Ishikawa (cell line): Measurements from ENCODE around the gene COL23A1.

ENCODE experiments used
- CEBPB ChIP-seq: IDR thresholded peaks from 2 replicates; pipeline ENCODE4 v1.6.1; 2012
- CREB1 ChIP-seq: IDR thresholded peaks from 2 replicates; pipeline ENCODE4 v1.6.1; 2012; ENCODE audit warnings: low read depth
- EGR1 ChIP-seq: IDR thresholded peaks from 2 replicates; pipeline ENCODE4 v1.6.1; 2012
- EP300 ChIP-seq: IDR thresholded peaks from 2 replicates; pipeline ENCODE4 v1.6.1; 2012; ENCODE audit warnings: borderline replicate concordance
- NFIC ChIP-seq: IDR thresholded peaks from 2 replicates; pipeline ENCODE4 v1.6.1; 2012
- RAD21 ChIP-seq: IDR thresholded peaks from 2 replicates; pipeline ENCODE4 v1.6.1; 2012; ENCODE audit warnings: low read depth
- REST ChIP-seq: IDR thresholded peaks from 2 replicates; pipeline ENCODE4 v1.6.1; 2012; ENCODE audit warnings: low read depth, mild to moderate bottlenecking
- TAF1 ChIP-seq: IDR thresholded peaks from 2 replicates; pipeline ENCODE4 v1.6.1; 2012; ENCODE audit warnings: low read depth, mild to moderate bottlenecking
- TEAD4 ChIP-seq: IDR thresholded peaks from 2 replicates; pipeline ENCODE4 v1.6.1; 2012
- YY1 ChIP-seq: IDR thresholded peaks from 2 replicates; pipeline ENCODE4 v1.6.1; 2012; ENCODE audit warnings: low read depth
- TF ChIP-seq, protein P1 (sequence below): IDR thresholded peaks from 2 replicates; pipeline ENCODE4 v1.6.1; 2012
- TF ChIP-seq, protein P2 (sequence below): IDR thresholded peaks from 2 replicates; pipeline ENCODE4 v1.6.1; 2012

DNA sequence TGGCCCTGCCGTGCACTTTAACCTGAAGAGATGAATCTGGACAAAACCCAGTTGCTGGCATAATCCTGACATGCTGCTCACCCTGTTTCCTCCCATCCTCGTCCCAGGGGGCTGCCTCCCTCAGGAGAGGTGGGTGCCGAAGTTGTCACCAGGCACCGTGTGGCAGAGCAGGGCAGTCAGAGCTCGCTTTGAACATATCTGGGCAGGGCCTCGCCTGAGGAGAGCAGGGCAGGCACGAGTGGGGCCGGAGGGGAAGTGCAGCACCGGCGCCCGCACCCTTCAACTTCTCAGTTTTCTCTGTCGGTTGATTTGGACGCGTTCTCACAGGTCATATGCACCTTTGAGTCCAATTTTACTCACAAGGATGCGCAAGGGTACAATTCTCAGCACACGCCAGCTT lies 216.5 kb downstream of the COL23A1 start:
- TF ChIP-seq CEBPB (no peak), TAF1 (no peak), RAD21 (no peak), REST (no peak), CREB1 (no peak), EP300 (no peak), EGR1 (no peak), NFIC (no peak), YY1 (no peak), TEAD4 (no peak)
- TF ChIP-seq, protein P1, sequence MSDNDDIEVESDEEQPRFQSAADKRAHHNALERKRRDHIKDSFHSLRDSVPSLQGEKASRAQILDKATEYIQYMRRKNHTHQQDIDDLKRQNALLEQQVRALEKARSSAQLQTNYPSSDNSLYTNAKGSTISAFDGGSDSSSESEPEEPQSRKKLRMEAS: no peak
- TF ChIP-seq, protein P2, sequence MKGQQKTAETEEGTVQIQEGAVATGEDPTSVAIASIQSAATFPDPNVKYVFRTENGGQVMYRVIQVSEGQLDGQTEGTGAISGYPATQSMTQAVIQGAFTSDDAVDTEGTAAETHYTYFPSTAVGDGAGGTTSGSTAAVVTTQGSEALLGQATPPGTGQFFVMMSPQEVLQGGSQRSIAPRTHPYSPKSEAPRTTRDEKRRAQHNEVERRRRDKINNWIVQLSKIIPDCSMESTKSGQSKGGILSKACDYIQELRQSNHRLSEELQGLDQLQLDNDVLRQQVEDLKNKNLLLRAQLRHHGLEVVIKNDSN: no peak
